PC-3 (cell line): ENCODE data around the gene TSPAN11. TPM values are rescaled to one million over a fixed set of nuclear protein-coding genes. Genes with fewer than 3 reads are reported as not detected.
A peak's percentile ranks its signal among the peaks of the same experiment; 100 is the strongest.

ENCODE experiments used
- ATAC-seq: fragments of 200-7000 bp; cut with Tn5 transposase; 2 replicates; pipeline ENCODE4 v1.9.1; 2020; ENCODE audit warnings: mild to moderate bottlenecking, moderate library complexity
- BruUV-seq: library from RNA; stranded (reverse); fragments of 400-500 nt; replicated peaks from 2 replicates; lab custom pipeline; 2021; lab: Mats Ljungman, UMichigan
- CTCF ChIA-PET: fragments of 300-600 bp; sonication (Branson Sonifier 250); formaldehyde crosslinking; loops from one replicate; lab custom pipeline; 2022; ENCODE audit warnings: antibody characterized with exemption; lab: Charles Lee
- POLR2A ChIA-PET: fragments of 300-600 bp; sonication (Branson Sonifier 250); formaldehyde crosslinking; loops from one replicate; lab custom pipeline; 2022; ENCODE audit warnings: antibody characterized with exemption; ENCODE audit not compliant: unreplicated experiment; lab: Charles Lee
- DNase-seq: peaks from one replicate; pipeline ENCODE4 v3.0.0-alpha.2; 2015
- H2AFZ ChIP-seq: fragments of 300-600 bp; sonication (generic); 2 replicates; pipeline ENCODE4 v1.6.0; 2016; ENCODE audit warnings: antibody characterized with exemption, low read length
- H3F3A ChIP-seq: fragments of 300-600 bp; sonication (generic); one replicate; pipeline ENCODE4 v1.6.0; 2017; ENCODE audit warnings: antibody characterized with exemption, low read length, control low read depth, mild to moderate bottlenecking; ENCODE audit not compliant: unreplicated experiment
- H3K27ac ChIP-seq: fragments of 300-600 bp; sonication (generic); 2 replicates; pipeline ENCODE4 v1.5.1; 2016; ENCODE audit warnings: mild to moderate bottlenecking, low read length
- H3K27me3 ChIP-seq: fragments of 300-600 bp; sonication (generic); 2 replicates; pipeline ENCODE4 v1.6.1; 2016; ENCODE audit warnings: low read length, mixed read lengths
- H3K36me3 ChIP-seq: fragments of 300-600 bp; sonication (generic); 2 replicates; pipeline ENCODE4 v1.6.1; 2016; ENCODE audit warnings: low read depth, mixed run types, low read length, mixed read lengths
- H3K4me1 ChIP-seq: fragments of 300-600 bp; sonication (generic); 2 replicates; pipeline ENCODE4 v1.5.1; 2016; ENCODE audit warnings: low read length; ENCODE audit not compliant: insufficient read depth
- H3K4me2 ChIP-seq: fragments of 300-600 bp; sonication (generic); 2 replicates; pipeline ENCODE4 v1.6.0; 2016; ENCODE audit warnings: low read length
- H3K4me3 ChIP-seq: fragments of 300-600 bp; sonication (generic); 2 replicates; pipeline ENCODE4 v1.5.1; 2016; ENCODE audit warnings: mild to moderate bottlenecking, low read length, mixed read lengths
- H3K79me2 ChIP-seq: fragments of 300-600 bp; sonication (generic); 2 replicates; pipeline ENCODE4 v1.6.1; 2017; ENCODE audit warnings: low read length, mixed read lengths
- H3K9ac ChIP-seq: fragments of 300-600 bp; sonication (generic); 2 replicates; pipeline ENCODE4 v1.6.0; 2016; ENCODE audit warnings: mild to moderate bottlenecking, low read length
- H3K9me2 ChIP-seq: fragments of 300-600 bp; sonication (generic); replicated peaks from 2 replicates; pipeline ENCODE4 v1.6.1; 2016; ENCODE audit warnings: mixed run types, low read length, mixed read lengths
- H3K9me3 ChIP-seq: fragments of 300-600 bp; sonication (generic); 2 replicates; pipeline ENCODE4 v1.6.1; 2016; ENCODE audit warnings: low read length, mixed read lengths
- H4K20me1 ChIP-seq: fragments of 300-600 bp; sonication (generic); 2 replicates; pipeline ENCODE4 v1.6.1; 2016; ENCODE audit warnings: low read length, mixed read lengths
- EZH2 ChIP-seq: fragments of 300-600 bp; sonication (generic); IDR thresholded peaks from one replicate; pipeline ENCODE4 v1.6.1; 2017; ENCODE audit warnings: antibody characterized with exemption, mild to moderate bottlenecking, low read length; ENCODE audit not compliant: unreplicated experiment
- EZH2phosphoT487 ChIP-seq: fragments of 300-600 bp; sonication (generic); IDR thresholded peaks from 2 replicates; pipeline ENCODE4 v1.6.1; 2018; ENCODE audit warnings: mild to moderate bottlenecking, antibody characterized with exemption, low read length, borderline replicate concordance
- intact Hi-C: fragments of 100-400 bp; cut with micrococcal nuclease; formaldehyde crosslinking; loops from 2 replicates; pipeline ENCODE4 v1.9.0; 2023
- total RNA-seq: library from RNA; depleted of rRNA; stranded (reverse); fragments of >200 nt; gene quantifications from 2 replicates; pipeline ENCODE4 v1.2.3, GENCODE V29; 2014
- TF ChIP-seq, protein P1 (sequence below): fragments of 300-600 bp; sonication (generic); conservative IDR thresholded peaks from 2 replicates; pipeline ENCODE4 v1.5.1; 2017; ENCODE audit warnings: antibody characterized with exemption, low read depth, mild to moderate bottlenecking, low read length

TSPAN11 gene
- total RNA-seq, 1 experiment from 2014 or later: not detected

DNA sequence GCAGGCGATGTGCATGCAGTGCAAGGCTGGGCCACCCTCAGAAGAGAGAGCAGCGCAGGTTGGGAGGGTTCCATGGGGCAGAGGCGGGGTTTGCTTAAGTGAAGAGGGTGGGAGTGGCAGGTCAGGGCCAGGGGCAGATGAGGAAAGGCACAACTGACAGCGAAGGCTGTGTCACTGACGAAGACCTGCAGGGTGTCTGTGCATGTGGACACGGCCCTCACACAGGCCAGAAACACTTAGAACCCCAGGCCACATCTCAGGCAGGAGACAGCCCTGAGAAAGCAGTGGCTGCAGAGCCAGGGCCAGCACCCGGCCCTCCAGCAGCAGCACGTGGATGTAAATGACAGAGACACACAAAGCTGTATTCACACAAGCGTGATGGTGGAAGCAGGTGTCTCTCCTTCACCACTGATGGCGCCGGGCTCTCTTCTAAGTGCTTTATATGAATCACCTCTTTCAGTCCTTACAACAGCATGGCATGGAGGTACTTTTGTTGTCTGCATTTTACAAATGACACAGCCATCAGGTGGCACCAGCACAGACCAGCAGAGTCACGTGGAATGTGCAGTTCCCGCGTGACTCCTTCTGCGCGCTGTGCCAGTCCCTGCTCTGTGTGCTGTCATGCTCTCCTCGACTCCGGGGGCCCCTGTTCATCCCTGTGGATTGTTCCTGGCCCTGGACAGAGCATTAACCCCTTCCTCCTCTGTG lies 54.6 kb downstream of the TSPAN11 start:
- Histone ChIP-seq H4K20me1 (no peaks in the 10 kb centered on the region), H3K4me3 (no peak overlapping the region), H2AFZ (no peak overlapping the region), H3K27ac (no peak overlapping the region), H3K4me2 (no peak overlapping the region), H3F3A (no peaks in the 10 kb centered on the region), H3K9me2 (no peaks in the 10 kb centered on the region), H3K36me3 (no peaks in the 10 kb centered on the region), H3K27me3 (no peaks in the 10 kb centered on the region), H3K4me1 (peaks cover 3% of the 10 kb centered on the region; the same call in 1 of the 2 replicates), H3K9ac (no peak overlapping the region), H3K9me3 (no peaks in the 10 kb centered on the region), H3K79me2 (no peaks in the 10 kb centered on the region)
- POLR2A ChIA-PET: no interaction called here
- BruUV-seq: no TSS peak
- TF ChIP-seq, protein P1, sequence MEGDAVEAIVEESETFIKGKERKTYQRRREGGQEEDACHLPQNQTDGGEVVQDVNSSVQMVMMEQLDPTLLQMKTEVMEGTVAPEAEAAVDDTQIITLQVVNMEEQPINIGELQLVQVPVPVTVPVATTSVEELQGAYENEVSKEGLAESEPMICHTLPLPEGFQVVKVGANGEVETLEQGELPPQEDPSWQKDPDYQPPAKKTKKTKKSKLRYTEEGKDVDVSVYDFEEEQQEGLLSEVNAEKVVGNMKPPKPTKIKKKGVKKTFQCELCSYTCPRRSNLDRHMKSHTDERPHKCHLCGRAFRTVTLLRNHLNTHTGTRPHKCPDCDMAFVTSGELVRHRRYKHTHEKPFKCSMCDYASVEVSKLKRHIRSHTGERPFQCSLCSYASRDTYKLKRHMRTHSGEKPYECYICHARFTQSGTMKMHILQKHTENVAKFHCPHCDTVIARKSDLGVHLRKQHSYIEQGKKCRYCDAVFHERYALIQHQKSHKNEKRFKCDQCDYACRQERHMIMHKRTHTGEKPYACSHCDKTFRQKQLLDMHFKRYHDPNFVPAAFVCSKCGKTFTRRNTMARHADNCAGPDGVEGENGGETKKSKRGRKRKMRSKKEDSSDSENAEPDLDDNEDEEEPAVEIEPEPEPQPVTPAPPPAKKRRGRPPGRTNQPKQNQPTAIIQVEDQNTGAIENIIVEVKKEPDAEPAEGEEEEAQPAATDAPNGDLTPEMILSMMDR: no peak
- intact Hi-C loops: loop anchor here (10.0 kb wide), 1 partner anchor 54 kb away; no protein-coding TSS in a partner anchor
- ATAC-seq: no peak
- CTCF ChIA-PET: no interaction called here
- DNase-seq: no peak

- no peaks in the 10 kb centered on the region for H3K9me2 ChIP-seq
- ChIA-PET CTCF (no interaction called here), POLR2A (no interaction called here)
- DNase-seq (no peak), ATAC-seq (no peak)
- no peaks in the 10 kb centered on the region for H4K20me1 ChIP-seq
- peaks cover 3% of the 10 kb centered on the region; the same call in 1 of the 2 replicates for H3K4me1 ChIP-seq
- no TSS peak for BruUV-seq
- intact Hi-C loops: loop anchor here (10.0 kb wide), 1 partner anchor 52 kb away; no protein-coding TSS in a partner anchor
- TF ChIP-seq EZH2 (no peak), EZH2phosphoT487 (no peak)
- TF ChIP-seq, protein P1: no peak
- H3F3A ChIP-seq: no peaks in the 10 kb centered on the region
- H3K79me2 ChIP-seq: no peaks in the 10 kb centered on the region
- H3K4me2 ChIP-seq: no peak overlapping the region
- no peak overlapping the region for H3K27ac ChIP-seq
- H3K4me3 ChIP-seq: no peak overlapping the region
- no peak overlapping the region for H2AFZ ChIP-seq
- no peaks in the 10 kb centered on the region for H3K27me3 ChIP-seq
- no peaks in the 10 kb centered on the region for H3K36me3 ChIP-seq
- H3K9ac ChIP-seq: no peak overlapping the region
- H3K9me3 ChIP-seq: no peaks in the 10 kb centered on the region
Observed at GRCh38 chr12:30982413-30982812, 55.9 kb downstream of the TSPAN11 start.

DNA sequence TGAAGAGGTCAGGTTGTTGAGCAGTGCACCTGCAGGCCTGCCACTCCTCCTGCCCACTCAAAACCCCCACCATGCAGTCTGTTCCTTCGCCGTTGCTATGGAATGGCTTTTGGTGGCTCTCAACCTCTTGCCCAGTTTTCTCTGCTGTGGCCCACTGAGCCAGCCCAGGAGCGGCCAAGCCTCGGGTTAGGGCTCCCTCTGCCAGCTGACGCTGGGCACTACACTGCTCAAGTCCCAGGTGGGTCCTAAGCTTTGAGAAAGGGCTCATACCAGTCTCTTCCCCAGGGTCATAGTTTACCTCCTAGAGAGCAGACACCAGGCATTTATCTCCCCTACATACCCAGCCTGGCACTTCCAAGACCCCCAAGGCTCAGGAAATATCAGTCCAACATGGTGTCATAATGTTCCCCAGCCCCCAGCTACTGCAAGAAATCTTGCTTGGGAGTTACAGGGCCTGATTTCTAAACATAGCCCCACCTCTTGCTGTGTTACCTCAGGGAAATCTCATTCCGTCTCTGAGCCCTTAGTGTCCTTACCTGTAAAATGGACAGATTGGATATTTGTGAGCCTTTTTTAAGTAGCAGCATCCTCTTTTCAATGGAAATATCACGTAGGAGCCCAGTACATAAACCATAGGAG lies 59.4 kb downstream of the TSPAN11 start:
- Histone ChIP-seq H3K4me1 (peaks cover 18% of the 10 kb centered on the region), H3K27me3 (no peaks in the 10 kb centered on the region), H3K9ac (no peak overlapping the region), H4K20me1 (no peaks in the 10 kb centered on the region), H3K4me3 (no peak overlapping the region), H3F3A (no peaks in the 10 kb centered on the region), H3K36me3 (no peaks in the 10 kb centered on the region), H3K27ac (no peak overlapping the region), H3K9me2 (no peaks in the 10 kb centered on the region), H2AFZ (no peak overlapping the region), H3K4me2 (no peak overlapping the region), H3K9me3 (no peaks in the 10 kb centered on the region), H3K79me2 (no peaks in the 10 kb centered on the region)
- ATAC-seq (peak; percentile 62), DNase-seq (peak; percentile 69)
- intact Hi-C loops: loop anchor here (1.0 to 10.0 kb wide), 2 partner anchors 49 to 135 kb away; no protein-coding TSS in a partner anchor
- TF ChIP-seq, protein P1: peak; percentile 77
- TF ChIP-seq EZH2phosphoT487: no peak
- BruUV-seq: no TSS peak
- POLR2A ChIA-PET: no interaction called here
- CTCF ChIA-PET: interaction anchor here (0.5 to 1.3 kb wide), 5 partner anchors 20 to 956 kb away, joined by 3 to 4 read pairs (median 3); no protein-coding TSS in a partner anchor
